ENCODE measurements around the gene MLXIP. TPM values are rescaled to one million over a fixed set of nuclear protein-coding genes. Genes with fewer than 3 reads are reported as not detected.

The MLXIP gene
- total and polyA plus RNA-seq, 2 of the 8 experiments (the other 6 are each of a cell fraction or from before 2014, with no cell fraction given) = 5.5 to 40.5 TPM

- TF ChIP-seq CHD7 (IDR thresholded peaks at IDR 0.05; ENCODE audit: insufficient replicate concordance, low read length) = no peak
- no peak for TF ChIP-seq RXRA (IDR thresholded peaks at IDR 0.05; ENCODE audit: insufficient read depth, low read depth, low read length)
- TF ChIP-seq HDAC2 (IDR thresholded peaks at IDR 0.05; ENCODE audit: borderline replicate concordance in 1 of 2, low read depth in 2 of 2, low read length in 2 of 2) = no peak
- no peak for TF ChIP-seq CHD1 (IDR thresholded peaks at IDR 0.05; ENCODE audit: low read depth, low read length)
- no peak for TF ChIP-seq BACH1 (IDR thresholded peaks at IDR 0.05; ENCODE audit: low read length)
Observed at GRCh38 chr12:122195405-122195804, 116.8 kb downstream of the MLXIP start (continued).
